Endothelial cell of umbilical vein (primary cell): ENCODE measurements around the gene UFSP1.

Experiments used
- MYC ChIP-seq: IDR thresholded peaks from one replicate; pipeline ENCODE4 v1.6.1; 2011; ENCODE audit warnings: mild to moderate bottlenecking, low read depth, low read length
- POLR2A ChIP-seq: IDR thresholded peaks from 2 replicates; pipeline ENCODE4 v1.6.1; 2012; ENCODE audit warnings: low read depth, mild to moderate bottlenecking, control low read depth, low read length
- TF ChIP-seq, protein P1 (sequence below), 2 donors: IDR thresholded peaks; 1 replicate in 1 of 2; 2 replicates in 1 of 2; pipeline ENCODE4 v1.5.1; 2011; ENCODE audit warnings: low read length in 2 of 2, mild to moderate bottlenecking in 2 of 2, moderate library complexity in 2 of 2, control low read depth in 1 of 2, inconsistent platforms in 1 of 2, low read depth in 1 of 2; ENCODE audit not compliant: insufficient read depth in 1 of 2; ENCODE audit errors: extremely low read depth in 1 of 2
- TF ChIP-seq, protein P2 (sequence below): IDR thresholded peaks from 2 replicates; pipeline ENCODE4 v1.6.1; 2011; ENCODE audit not compliant: insufficient read depth, insufficient read length

DNA sequence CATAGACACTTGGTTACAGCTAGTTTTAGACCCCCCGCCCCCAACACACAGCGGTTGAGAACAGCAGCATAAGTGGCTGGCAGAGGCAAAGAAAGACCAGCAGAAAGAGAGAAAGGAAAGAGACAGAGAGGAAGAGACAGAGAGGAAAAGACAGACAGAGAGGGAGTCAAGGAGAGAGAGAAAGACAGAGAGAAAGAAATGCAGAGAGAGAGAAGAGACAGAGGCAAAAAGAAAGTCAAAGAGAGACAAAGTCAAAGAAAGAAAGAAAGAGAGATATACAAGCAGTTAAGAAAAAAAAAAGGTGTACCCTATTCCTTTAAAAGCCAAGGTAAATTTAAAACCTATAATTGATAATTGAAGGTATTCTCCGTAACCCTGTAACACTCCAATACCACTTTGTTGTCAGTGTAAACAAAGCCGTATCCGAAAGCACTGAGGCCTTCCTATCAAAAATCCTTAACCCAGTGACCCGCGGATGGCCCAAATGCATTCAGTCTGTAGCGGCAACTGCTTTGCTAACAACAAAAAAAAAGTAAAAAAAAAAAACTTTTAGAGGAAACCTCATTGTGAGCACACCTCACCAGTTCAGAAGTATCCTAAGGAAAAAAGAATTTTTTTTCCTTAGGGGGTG is 48.9 kb downstream of the UFSP1 start:
- TF ChIP-seq MYC (no peak), POLR2A (no peak)
- TF ChIP-seq, protein P1, sequence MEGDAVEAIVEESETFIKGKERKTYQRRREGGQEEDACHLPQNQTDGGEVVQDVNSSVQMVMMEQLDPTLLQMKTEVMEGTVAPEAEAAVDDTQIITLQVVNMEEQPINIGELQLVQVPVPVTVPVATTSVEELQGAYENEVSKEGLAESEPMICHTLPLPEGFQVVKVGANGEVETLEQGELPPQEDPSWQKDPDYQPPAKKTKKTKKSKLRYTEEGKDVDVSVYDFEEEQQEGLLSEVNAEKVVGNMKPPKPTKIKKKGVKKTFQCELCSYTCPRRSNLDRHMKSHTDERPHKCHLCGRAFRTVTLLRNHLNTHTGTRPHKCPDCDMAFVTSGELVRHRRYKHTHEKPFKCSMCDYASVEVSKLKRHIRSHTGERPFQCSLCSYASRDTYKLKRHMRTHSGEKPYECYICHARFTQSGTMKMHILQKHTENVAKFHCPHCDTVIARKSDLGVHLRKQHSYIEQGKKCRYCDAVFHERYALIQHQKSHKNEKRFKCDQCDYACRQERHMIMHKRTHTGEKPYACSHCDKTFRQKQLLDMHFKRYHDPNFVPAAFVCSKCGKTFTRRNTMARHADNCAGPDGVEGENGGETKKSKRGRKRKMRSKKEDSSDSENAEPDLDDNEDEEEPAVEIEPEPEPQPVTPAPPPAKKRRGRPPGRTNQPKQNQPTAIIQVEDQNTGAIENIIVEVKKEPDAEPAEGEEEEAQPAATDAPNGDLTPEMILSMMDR (IDR thresholded peaks at IDR 0.05; ENCODE audit: extremely low read depth in 1 of 2, insufficient read depth in 1 of 2, low read depth in 1 of 2, low read length in 2 of 2), result no peak
- TF ChIP-seq, protein P2, sequence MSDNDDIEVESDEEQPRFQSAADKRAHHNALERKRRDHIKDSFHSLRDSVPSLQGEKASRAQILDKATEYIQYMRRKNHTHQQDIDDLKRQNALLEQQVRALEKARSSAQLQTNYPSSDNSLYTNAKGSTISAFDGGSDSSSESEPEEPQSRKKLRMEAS, result no peak
